HG02588 (cell line): ENCODE results near the gene CLINT1.

Experiments
- ATAC-seq: cut with Tn5 transposase; IDR thresholded peaks from one replicate; pipeline ENCODE4 v1.9.1; 2021; ENCODE audit warnings: mild to moderate bottlenecking, moderate library complexity; ENCODE audit not compliant: unreplicated experiment

Gene CLINT1

DNA sequence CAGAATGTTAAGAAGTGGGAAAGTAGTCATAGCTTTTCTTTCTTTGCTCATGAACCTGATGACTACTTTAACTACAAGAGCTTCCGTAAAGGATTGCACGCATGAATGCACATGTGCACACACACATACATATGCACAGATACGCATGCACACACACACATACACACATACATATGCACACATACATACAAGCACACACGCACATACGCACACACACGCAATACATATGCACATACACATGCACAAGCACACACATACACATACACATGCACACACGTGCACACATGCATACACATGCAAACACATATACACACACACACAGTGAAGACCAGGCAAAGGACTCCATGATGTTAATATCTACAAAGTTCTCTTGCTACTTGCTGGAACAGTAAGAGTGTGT, 92.5 kb downstream of the CLINT1 start:
- ATAC-seq, result no peak

- ATAC-seq, result no peak
Measured at GRCh38 chr5:157764531-157764930, 94.4 kb downstream of the CLINT1 start.

DNA sequence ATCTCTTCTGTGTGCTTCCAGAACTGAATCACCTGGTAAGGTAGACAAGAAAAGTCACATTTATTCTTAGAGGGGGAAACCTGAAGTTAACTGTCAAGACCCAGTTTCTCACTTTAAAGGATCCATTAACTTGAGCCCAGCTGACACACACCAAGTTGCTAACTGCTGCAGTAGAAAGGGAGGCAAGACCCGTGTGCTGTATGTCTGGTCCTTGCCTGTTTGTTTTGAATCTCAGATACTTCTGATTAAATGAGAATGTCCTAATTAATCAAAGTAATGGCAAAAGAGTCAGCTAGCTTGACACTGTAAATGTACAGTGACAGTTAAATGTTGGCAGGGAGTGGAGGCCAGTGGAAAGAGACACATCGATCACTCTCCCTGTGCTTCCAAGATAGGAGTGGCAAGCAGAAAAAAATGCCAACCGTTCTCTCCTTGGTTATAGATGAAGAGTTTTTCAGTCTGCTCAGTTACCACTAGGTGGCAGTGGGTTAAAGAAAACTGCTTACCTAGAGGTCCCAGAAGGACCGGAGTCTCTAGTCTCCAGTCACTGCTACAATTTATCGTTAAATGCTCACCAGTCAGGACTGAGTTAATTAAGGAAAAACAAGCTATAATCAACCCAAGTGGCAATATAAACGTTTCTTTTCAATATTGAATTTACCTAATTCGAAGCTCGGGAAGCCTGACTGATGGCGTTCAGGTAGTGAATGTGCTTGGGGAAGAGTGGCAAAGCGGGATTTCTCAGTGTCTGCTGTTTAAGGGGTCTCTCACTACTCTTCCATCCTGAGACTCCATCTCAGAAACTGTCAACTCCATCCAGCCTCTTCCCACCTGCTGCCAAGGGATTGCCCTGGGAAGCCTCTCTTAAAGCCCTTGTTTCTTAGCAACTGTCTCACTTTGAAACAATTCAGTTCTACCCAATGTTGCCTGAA, 97.0 kb downstream of the CLINT1 start:
- ATAC-seq, result peak; percentile 74

DNA sequence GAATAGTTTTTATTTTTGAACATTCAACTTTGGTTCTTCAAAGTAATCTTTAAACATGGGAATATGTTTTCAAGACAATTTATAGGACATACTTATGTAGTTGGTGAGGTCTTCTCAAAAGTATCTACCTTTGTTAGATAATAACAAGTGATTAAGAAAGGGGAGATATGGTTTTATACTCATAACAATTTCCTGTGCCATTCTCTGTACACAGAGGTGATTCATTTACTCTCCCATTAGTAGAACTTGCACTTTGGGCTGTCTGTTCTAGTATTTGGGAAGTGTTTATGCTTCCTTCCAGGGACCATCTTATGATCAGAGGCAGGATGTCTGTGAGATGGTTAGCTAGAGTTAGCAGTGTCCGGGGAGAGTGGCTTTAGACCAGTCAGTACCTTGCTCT, 100.2 kb downstream of the CLINT1 start:
- ATAC-seq, result no peak

GRCh38 chr5:157756122-157756521, 102.8 kb downstream of the CLINT1 start:
- ATAC-seq, result no peak

- no peak for ATAC-seq
Measured at GRCh38 chr5:157750320-157750719, 108.6 kb downstream of the CLINT1 start.

- no peak for ATAC-seq
Measured at GRCh38 chr5:157749462-157749799, 109.5 kb downstream of the CLINT1 start.

DNA sequence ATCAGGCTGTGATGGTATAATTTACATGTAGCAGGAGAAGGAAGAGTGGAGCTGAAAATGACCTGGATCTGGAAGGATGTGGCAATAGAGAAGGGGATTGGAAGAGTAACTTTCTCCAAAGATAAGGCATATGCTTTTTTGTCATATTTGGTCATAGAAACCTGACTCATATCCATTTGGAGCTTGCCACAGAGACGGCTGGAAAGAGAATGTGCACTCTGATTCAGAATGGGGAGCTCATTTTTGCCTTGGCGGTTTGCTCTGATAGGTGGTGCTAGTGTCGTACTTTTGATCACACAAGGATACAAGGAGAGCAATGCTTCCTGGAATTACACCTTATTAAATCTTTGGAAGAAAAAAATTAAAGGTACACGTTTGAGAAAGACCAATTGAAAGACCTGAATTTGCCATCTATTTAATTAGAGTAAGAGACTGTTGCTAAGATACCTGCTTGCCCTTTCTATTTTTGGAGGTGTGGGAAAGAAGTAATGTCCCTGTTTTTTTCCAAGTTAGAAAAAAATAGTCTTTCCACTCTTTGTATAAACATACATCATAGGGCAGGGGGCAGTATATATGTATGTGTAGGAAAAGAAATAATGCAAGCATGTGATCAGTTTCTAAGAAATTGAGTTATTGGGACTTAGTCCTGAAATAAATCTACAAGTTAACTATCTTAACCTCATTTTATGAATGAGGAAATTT, 110.0 kb downstream of the CLINT1 start:
- ATAC-seq, result no peak

GRCh38 chr5:157747766-157748700, 110.9 kb downstream of the CLINT1 start:
- no peak for ATAC-seq

DNA sequence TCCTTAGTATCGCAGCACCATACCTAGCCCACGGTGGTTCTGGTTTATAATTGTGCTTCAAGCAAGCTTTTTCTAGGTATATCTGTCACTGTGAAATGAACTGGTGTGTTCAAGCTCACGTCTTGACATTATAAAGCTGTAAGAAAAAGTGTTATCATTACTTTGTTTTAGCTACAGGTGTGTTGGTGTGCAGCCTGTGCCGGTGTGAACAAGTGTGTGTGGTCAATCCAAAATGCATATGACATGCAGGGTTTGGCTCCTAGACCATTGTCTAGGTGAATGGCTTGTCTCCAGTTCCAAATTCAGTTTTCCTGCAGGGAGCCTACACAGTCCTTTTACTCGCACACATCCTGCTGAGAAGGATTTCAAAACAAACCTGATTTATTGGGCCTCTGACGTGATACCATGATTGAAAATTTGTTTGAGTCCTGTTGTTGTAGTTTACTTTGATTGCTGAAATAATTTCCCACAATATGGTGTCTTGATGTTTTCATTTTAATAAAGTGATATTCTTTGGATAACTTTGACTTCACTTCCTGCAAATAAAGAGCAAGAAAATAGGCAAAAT, 111.7 kb downstream of the CLINT1 start:
- ATAC-seq, result no peak

GRCh38 chr5:157745041-157745456, 113.9 kb downstream of the CLINT1 start:
- no peak for ATAC-seq

GRCh38 chr5:157744051-157745011, 114.6 kb downstream of the CLINT1 start:
- ATAC-seq, result peak; percentile 27

DNA sequence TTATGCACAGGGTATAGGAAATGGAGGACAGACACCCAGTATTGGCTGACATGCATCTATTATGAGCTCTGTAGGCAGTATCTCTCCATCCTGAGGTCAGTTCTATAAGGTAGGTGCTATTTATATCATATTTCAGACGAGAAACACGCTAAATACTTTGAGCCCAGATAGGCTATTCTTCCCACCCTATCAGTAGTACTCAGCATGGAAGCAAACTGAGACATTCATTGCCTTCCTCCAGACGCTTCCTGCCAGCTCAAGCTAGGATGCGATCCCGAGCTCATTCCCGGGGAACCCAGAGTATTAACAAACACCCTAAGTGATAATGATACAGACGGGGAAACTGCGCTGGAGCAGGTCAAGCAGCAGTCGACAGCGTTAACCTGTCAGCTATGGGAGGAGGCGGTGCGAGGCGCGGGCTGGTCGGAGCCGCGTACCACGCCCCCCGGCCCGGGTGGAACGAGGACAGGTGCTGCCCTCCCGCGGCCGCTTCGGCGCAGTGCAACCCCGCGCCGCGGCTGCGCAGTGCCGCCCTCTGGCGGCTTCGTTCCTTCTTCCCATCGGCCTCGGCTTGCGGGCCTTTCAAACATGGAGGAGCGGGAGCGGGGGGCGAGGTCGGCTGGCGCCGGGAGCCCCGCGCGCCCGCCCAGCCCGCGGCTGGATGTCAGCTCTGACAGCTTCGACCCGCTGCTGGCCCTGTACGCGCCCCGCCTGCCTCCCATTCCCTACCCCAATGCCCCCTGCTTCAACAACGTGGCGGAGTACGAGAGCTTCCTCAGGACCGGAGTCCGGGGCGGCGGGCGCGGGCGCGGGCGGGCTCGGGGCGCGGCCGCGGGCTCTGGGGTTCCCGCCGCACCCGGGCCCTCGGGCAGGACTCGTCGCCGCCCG, 115.5 kb downstream of the CLINT1 start, which contains the start of gene LSM11:
LSM11 (plus strand) TSS at position 550 of the 888 bp plus-strand sequence; CDS start at position 589, 39 bp downstream.
- ATAC-seq, result peak; percentile 89

GRCh38 chr5:157741131-157741530, 117.8 kb downstream of the CLINT1 start:
- ATAC-seq, result no peak

DNA sequence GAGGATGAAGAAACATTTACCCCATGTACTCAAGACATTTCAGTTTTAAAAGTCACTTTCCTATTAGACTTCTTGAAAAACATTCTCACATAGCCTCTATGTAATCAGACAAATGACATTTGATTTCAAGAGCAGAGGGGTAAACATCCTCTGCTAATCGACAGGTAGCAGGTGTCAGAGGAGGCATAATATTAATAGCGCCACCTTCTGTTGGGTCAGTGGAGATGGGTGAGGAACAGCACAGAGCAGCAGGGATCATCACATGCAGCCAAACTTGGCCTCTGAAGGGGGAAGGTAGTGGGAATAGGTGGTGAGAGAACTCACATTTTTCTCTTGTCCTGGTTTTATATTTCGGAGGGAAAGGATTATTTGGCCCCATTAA, 118.7 kb downstream of the CLINT1 start:
- ATAC-seq, result no peak

GRCh38 chr5:157739388-157740228, 119.3 kb downstream of the CLINT1 start:
- no peak for ATAC-seq

GRCh38 chr5:157735991-157736390, 123.0 kb downstream of the CLINT1 start:
- ATAC-seq, result no peak
